HFFc6 (cell line): ENCODE results near the gene EFEMP1. TPM values are rescaled to one million over a fixed set of nuclear protein-coding genes. Genes with fewer than 3 reads are reported as not detected.

Experiments
- DNase-seq: peaks from one replicate; pipeline ENCODE4 v3.0.0-alpha.2; 2018
- H3K27ac Mint-ChIP-seq: 2 replicates; pipeline ENCODE4 v1.8.0; 2020; ENCODE audit warnings: mild to moderate bottlenecking, mixed read lengths
- H3K27me3 Mint-ChIP-seq: 2 replicates; pipeline ENCODE4 v1.8.0; 2021; ENCODE audit warnings: mild to moderate bottlenecking, moderate library complexity, mixed read lengths; ENCODE audit not compliant: insufficient read depth
- H3K36me3 Mint-ChIP-seq: 2 replicates; pipeline ENCODE4 v1.8.0; 2021; ENCODE audit warnings: low read depth, mixed read lengths
- H3K4me1 Mint-ChIP-seq: 2 replicates; pipeline ENCODE4 v1.8.0; 2020; ENCODE audit warnings: low read depth, mixed read lengths
- H3K4me3 Mint-ChIP-seq: 2 replicates; pipeline ENCODE4 v1.8.0; 2020; ENCODE audit warnings: mild to moderate bottlenecking, moderate library complexity, mixed read lengths
- H3K9me3 Mint-ChIP-seq: 2 replicates; pipeline ENCODE4 v1.8.0; 2020; ENCODE audit warnings: mild to moderate bottlenecking, mixed read lengths
- CTCF ChIP-seq: fragments of 200-600 bp; sonication (generic); IDR thresholded peaks from 2 replicates; pipeline ENCODE4 v1.5.0; 2021; ENCODE audit warnings: antibody characterized with exemption, mild to moderate bottlenecking
- total RNA-seq, 6 experiments: library from RNA; stranded (reverse); fragmentation: NEBNext Ultra II Directional; extraction: Animal tissue kit (Norgen Biotek cat#: 25700); gene quantifications; 2 replicates in 1 of 6; 3 replicates in 5 of 6; pipeline ENCODE4 v1.2.3, GENCODE V29; 2021

EFEMP1 gene
- total RNA-seq, 6 experiments from 2014 or later = 42.1 to 63.5 (median 51.9) TPM

GRCh38 chr2:55901322-55901721, 22.3 kb downstream of the EFEMP1 start:
- peaks cover 6% of the 10 kb centered on the region for H3K9me3 Mint-ChIP-seq

GRCh38 chr2:55899881-55900280, 23.7 kb downstream of the EFEMP1 start:
- Mint-ChIP-seq H3K9me3 (peaks cover 6% of the 10 kb centered on the region), H3K27ac (no peak overlapping the region), H3K4me3 (no peak overlapping the region), H3K4me1 (peaks cover 27% of the 10 kb centered on the region), H3K36me3 (peaks cover 19% of the 10 kb centered on the region), H3K27me3 (no peaks in the 10 kb centered on the region)
- no peak for TF ChIP-seq CTCF
- no peak for DNase-seq

More at GRCh38 chr2:55901322-55901721, 22.3 kb downstream of the EFEMP1 start:
- Mint-ChIP-seq H3K4me1 (peaks cover 27% of the 10 kb centered on the region), H3K4me3 (no peak overlapping the region), H3K27ac (no peak overlapping the region), H3K27me3 (no peaks in the 10 kb centered on the region), H3K36me3 (peaks cover 19% of the 10 kb centered on the region)
- TF ChIP-seq CTCF = no peak
- DNase-seq = no peak

- Mint-ChIP-seq H3K4me3 (no peak overlapping the region), H3K36me3 (peaks cover 9% of the 10 kb centered on the region), H3K9me3 (no peaks in the 10 kb centered on the region), H3K27ac (no peak overlapping the region), H3K4me1 (peaks cover 27% of the 10 kb centered on the region), H3K27me3 (no peaks in the 10 kb centered on the region)
- TF ChIP-seq CTCF = no peak
- DNase-seq = no peak
Measured at GRCh38 chr2:55898386-55899040, 25.1 kb downstream of the EFEMP1 start.

- Mint-ChIP-seq H3K9me3 (no peaks in the 10 kb centered on the region), H3K27me3 (no peaks in the 10 kb centered on the region), H3K4me1 (peaks cover 32% of the 10 kb centered on the region), H3K36me3 (0 out of 2 replicates have a peak, but pooled peaks cover 4% of the 10 kb centered on the region), H3K27ac (no peak overlapping the region), H3K4me3 (no peak overlapping the region)
- DNase-seq = no peak
- TF ChIP-seq CTCF = no peak
Measured at GRCh38 chr2:55896633-55897032, 26.9 kb downstream of the EFEMP1 start.

- H3K27me3 Mint-ChIP-seq = no peaks in the 10 kb centered on the region
- TF ChIP-seq CTCF = no peak
- DNase-seq = no peak
- peaks cover 23% of the 10 kb centered on the region for H3K4me1 Mint-ChIP-seq
- H3K36me3 Mint-ChIP-seq = 0 out of 2 replicates have a peak, but pooled peaks cover 4% of the 10 kb centered on the region
- no peak overlapping the region for H3K27ac Mint-ChIP-seq
- no peak overlapping the region for H3K4me3 Mint-ChIP-seq
- no peaks in the 10 kb centered on the region for H3K9me3 Mint-ChIP-seq
Measured at GRCh38 chr2:55894720-55895119, 28.9 kb downstream of the EFEMP1 start.
